NCI-H1092 treated with DMSO at 0.1 percent for 48 hours (cell line): Measurements from ENCODE around the gene RRAS.

Source experiments
- DNase-seq: peaks from one replicate; lab custom pipeline; 2025; lab: John Stamatoyannopoulos, UW

The RRAS gene

GRCh38 chr19:49677231-49677900, 37.4 kb upstream of the RRAS start, which contains the start of gene PRMT1:
Gene PRMT1, plus strand, starts transcription at chr19:49677271. Its CDS starts 10 bp downstream, at chr19:49677281.
- peak; percentile 65 for DNase-seq

GRCh38 chr19:49676784-49677230, 36.9 kb upstream of the RRAS start:
- DNase-seq = peak; percentile 98

- peak; percentile 95 for DNase-seq
Observed at GRCh38 chr19:49676136-49676783, 36.3 kb upstream of the RRAS start.

- peak; percentile 84 for DNase-seq
Observed at GRCh38 chr19:49672131-49672919, 32.4 kb upstream of the RRAS start.

- no peak for DNase-seq
Observed at GRCh38 chr19:49669516-49669915, 29.6 kb upstream of the RRAS start.

GRCh38 chr19:49667473-49667872, 27.5 kb upstream of the RRAS start:
- no peak for DNase-seq

GRCh38 chr19:49666120-49666444, 26.1 kb upstream of the RRAS start:
- DNase-seq = no peak

- DNase-seq = peak; percentile 67
Observed at GRCh38 chr19:49665351-49666119, 25.6 kb upstream of the RRAS start, which contains the start of the genes BCL2L12 and IRF3. Gene BCL2L12, plus strand, starts transcription at chr19:49665933. Its CDS starts 760 bp downstream, at chr19:49666693. Gene IRF3, minus strand, starts transcription at chr19:49665857. Its CDS starts 1,019 bp downstream, at chr19:49664838.

- no peak for DNase-seq
Observed at GRCh38 chr19:49665036-49665350, 25.1 kb upstream of the RRAS start.

- DNase-seq = peak; percentile 63
Observed at GRCh38 chr19:49664171-49665035, 24.5 kb upstream of the RRAS start.

- no peak for DNase-seq
Observed at GRCh38 chr19:49663224-49663623, 23.3 kb upstream of the RRAS start.

GRCh38 chr19:49662011-49662410, 22.1 kb upstream of the RRAS start:
- no peak for DNase-seq

- no peak for DNase-seq
Observed at GRCh38 chr19:49660338-49660961, 20.5 kb upstream of the RRAS start.

- DNase-seq = no peak
Observed at GRCh38 chr19:49658566-49659442, 18.9 kb upstream of the RRAS start.

GRCh38 chr19:49658139-49658517, 18.2 kb upstream of the RRAS start:
- DNase-seq = no peak

GRCh38 chr19:49657493-49658138, 17.7 kb upstream of the RRAS start:
- no peak for DNase-seq

GRCh38 chr19:49656456-49657109, 16.6 kb upstream of the RRAS start:
- DNase-seq = no peak

- no peak for DNase-seq
Observed at GRCh38 chr19:49655570-49656455, 15.9 kb upstream of the RRAS start.
